ENCODE results near the gene HAUS5. TPM values are rescaled to one million over a fixed set of nuclear protein-coding genes. Genes with fewer than 3 reads are reported as not detected.

The HAUS5 gene
- total and polyA plus RNA-seq, 2 of the 8 experiments (the other 6 are each of a cell fraction or from before 2014, with no cell fraction given) = 13.8 to 25.7 TPM

DNA sequence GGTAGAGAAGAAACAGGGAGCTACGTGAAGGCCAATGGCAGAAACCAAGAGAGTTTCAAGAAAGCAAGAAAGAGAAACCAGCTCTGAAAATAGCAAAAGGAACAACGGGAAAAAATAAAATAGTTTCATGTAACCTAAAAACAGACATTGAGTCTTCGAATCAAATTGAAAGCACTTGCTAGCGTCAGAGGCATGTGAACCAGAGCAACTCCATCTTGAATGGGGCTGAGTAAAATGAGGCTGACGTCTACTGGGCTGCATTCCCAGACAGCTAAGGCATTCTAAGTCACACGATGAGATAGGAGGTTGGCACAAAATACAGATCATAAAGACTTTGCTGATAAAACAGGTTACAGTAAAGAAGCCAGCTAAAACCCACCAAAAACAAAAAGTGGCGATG lies 33.8 kb upstream of the HAUS5 start (continued):
- TF ChIP-seq GABPA (IDR thresholded peaks at IDR 0.05; ENCODE audit: borderline replicate concordance, insufficient read depth, low read length) = no peak
- TF ChIP-seq HDAC2 (IDR thresholded peaks at IDR 0.05; ENCODE audit: borderline replicate concordance in 1 of 2, low read depth in 2 of 2, low read length in 2 of 2) = no peak
- no peak for TF ChIP-seq FOSL1 (IDR thresholded peaks at IDR 0.05; ENCODE audit: insufficient read depth, low read depth, low read length)
- TF ChIP-seq EP300 (IDR thresholded peaks at IDR 0.05; ENCODE audit: borderline replicate concordance in 1 of 2, low read depth in 2 of 2, low read length in 2 of 2) = no peak
